BJ (cell line): ENCODE data around the gene AP4S1. TPM values are rescaled to one million over a fixed set of nuclear protein-coding genes. Genes with fewer than 3 reads are reported as not detected.
"Not testable (repeated sequence)": the region's sequence is repeated elsewhere in the genome, so short reads cannot be mapped to it uniquely, and the experiment has no call there.

Experiments
- CTCF ChIA-PET: fragments of 350-600 bp; formaldehyde crosslinking; extraction: SDS; loops from one replicate; lab custom pipeline; 2021; ENCODE audit warnings: antibody characterized with exemption, inconsistent platforms; lab: Yijun Ruan, JAX
- POLR2A ChIA-PET: fragments of 300-600 bp; sonication (Branson Sonifier 250); formaldehyde crosslinking; extraction: SDS; loops from one replicate; lab custom pipeline; 2021; ENCODE audit warnings: antibody characterized with exemption; lab: Charles Lee
- DNase-seq: peaks from one replicate; pipeline ENCODE4 v3.0.0-alpha.2; 2011; ENCODE audit warnings: low read depth
- H3K27me3 ChIP-seq: 2 replicates; pipeline ENCODE4 v1.6.0; 2011; ENCODE audit warnings: low read length; ENCODE audit not compliant: control insufficient read depth, insufficient read depth
- H3K36me3 ChIP-seq: 2 replicates; pipeline ENCODE4 v1.5.1; 2011; ENCODE audit warnings: low read length; ENCODE audit not compliant: control insufficient read depth, insufficient read depth
- H3K4me3 ChIP-seq: 2 replicates; pipeline ENCODE4 v1.5.1; 2011; ENCODE audit warnings: low read depth, mild to moderate bottlenecking, control low read depth, low read length
- polyA plus RNA-seq: library from polyadenylated mRNA; depleted of rRNA; stranded (reverse); fragments of >200 nt; gene quantifications from 2 replicates; pipeline ENCODE4 v1.2.3, GENCODE V29; 2011
- TF ChIP-seq, protein P1 (sequence below): IDR thresholded peaks from 2 replicates; pipeline ENCODE4 v1.5.1; 2011; ENCODE audit warnings: low read depth, mild to moderate bottlenecking, control low read depth, inconsistent platforms, low read length, moderate library complexity; ENCODE audit not compliant: insufficient read depth

AP4S1 gene
- polyA plus RNA-seq, 1 experiment: 2.5 TPM

GRCh38 chr14:31030469-31030868 lies 5.0 kb downstream of the AP4S1 start:
- Histone ChIP-seq H3K36me3 (no peaks in the 10 kb centered on the region), H3K4me3 (no peak overlapping the region), H3K27me3 (no peaks in the 10 kb centered on the region)
- TF ChIP-seq, protein P1, sequence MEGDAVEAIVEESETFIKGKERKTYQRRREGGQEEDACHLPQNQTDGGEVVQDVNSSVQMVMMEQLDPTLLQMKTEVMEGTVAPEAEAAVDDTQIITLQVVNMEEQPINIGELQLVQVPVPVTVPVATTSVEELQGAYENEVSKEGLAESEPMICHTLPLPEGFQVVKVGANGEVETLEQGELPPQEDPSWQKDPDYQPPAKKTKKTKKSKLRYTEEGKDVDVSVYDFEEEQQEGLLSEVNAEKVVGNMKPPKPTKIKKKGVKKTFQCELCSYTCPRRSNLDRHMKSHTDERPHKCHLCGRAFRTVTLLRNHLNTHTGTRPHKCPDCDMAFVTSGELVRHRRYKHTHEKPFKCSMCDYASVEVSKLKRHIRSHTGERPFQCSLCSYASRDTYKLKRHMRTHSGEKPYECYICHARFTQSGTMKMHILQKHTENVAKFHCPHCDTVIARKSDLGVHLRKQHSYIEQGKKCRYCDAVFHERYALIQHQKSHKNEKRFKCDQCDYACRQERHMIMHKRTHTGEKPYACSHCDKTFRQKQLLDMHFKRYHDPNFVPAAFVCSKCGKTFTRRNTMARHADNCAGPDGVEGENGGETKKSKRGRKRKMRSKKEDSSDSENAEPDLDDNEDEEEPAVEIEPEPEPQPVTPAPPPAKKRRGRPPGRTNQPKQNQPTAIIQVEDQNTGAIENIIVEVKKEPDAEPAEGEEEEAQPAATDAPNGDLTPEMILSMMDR: no peak
- ChIA-PET POLR2A (no interaction called here), CTCF (interaction anchor here (0.7 kb wide), 1 partner anchor 14 kb away, joined by 3 read pairs; no protein-coding TSS in a partner anchor)
- DNase-seq: no peak

- ChIA-PET POLR2A (no interaction called here), CTCF (no interaction called here)
- no peak overlapping the region for H3K4me3 ChIP-seq
- no peak for DNase-seq
- TF ChIP-seq, protein P1: no peak
- no peaks in the 10 kb centered on the region for H3K27me3 ChIP-seq
- H3K36me3 ChIP-seq: no peaks in the 10 kb centered on the region
These were observed 11.1 kb downstream of the AP4S1 start for GRCh38 chr14:31036552-31036951.

DNA sequence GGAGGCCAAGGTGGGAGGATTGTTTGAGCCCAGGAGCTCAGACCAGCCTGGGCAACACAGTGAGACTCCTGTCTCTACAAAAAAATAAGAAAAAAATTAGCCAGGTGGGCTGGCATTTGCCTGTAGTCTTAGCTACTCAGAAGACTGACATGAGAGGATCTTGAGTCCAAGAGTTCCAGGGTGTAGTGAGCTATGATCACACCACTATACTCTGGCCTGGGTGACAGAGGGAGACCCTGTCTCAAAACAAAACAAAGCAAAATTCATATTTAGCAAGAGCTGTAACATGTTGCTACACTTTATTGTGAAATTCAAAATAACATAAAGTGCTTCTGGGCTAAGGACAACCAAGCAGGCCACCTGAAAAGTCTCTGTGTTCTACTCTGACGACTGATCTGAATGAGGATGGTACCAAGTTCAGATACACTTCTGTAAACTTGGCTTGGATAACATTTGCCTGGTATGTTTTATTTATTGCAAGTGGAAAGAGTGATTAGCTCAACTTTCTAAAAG lies 12.3 kb downstream of the AP4S1 start:
- DNase-seq: no peak
- CTCF ChIA-PET: interaction anchor here (0.7 to 1.2 kb wide), 4 partner anchors 9 to 23 kb away, joined by 3 to 5 read pairs (median 4); no protein-coding TSS in a partner anchor

DNA sequence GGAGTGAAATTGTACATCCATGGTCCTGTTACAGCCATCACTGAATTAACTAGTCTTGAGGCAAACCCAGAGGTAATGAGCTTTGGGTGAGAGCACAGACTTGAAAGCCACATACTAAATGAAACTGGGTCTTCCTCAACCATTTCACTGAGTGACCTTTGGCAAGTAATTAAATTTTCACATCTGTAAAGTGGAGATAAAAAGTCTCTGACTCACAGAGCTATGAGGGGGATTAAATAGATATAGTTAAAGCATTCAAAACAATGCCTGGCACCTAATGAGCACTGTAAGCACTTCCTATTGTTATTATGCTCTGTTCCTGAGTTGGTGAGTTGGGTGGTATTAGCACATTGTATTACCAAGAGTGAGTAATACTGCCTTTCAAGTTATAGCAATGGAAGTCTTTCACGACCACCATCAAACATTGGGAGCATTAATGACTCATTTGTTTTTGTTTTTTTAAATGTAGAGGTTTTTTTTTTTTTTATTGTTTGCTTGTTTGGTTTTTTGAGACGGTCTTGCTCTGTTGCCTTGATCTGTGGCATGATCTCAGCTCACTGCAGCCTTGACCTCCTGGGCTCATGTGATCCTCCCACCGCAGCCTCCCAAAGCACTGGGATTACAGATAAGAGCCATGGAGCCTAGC lies 13.2 kb downstream of the AP4S1 start:
- Histone ChIP-seq H3K27me3 (no peaks in the 10 kb centered on the region), H3K4me3 (no peak overlapping the region), H3K36me3 (no peaks in the 10 kb centered on the region)
- no peak for DNase-seq
- CTCF ChIA-PET: interaction anchor here (1.0 to 1.2 kb wide), 3 partner anchors 11 to 22 kb away, joined by 3 to 5 read pairs (median 3); no protein-coding TSS in a partner anchor
- TF ChIP-seq, protein P1: no peak
- POLR2A ChIA-PET: no interaction called here

More for the DNA sequence above, 12.3 kb downstream of the AP4S1 start:
- POLR2A ChIA-PET: no interaction called here
- TF ChIP-seq, protein P1: no peak
- Histone ChIP-seq H3K4me3 (no peak overlapping the region), H3K27me3 (no peaks in the 10 kb centered on the region), H3K36me3 (no peaks in the 10 kb centered on the region)

DNA sequence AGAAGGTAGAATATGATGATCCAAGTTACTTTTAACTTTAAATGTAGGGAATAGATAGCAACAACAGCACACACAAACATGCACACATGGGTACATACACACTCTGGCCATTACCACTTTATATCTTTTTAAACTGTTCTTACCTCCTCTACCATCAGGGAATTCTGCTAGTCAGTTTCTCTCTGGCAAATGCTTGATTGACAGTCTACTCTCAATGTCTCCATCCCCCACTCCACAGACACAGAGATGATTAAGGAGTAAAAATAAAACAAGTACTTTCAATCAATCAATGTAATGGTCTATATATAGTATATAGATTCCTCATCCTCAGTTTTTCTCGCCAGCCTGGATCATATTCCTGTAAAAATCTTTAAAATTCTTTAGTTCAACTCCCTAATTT lies 16.9 kb downstream of the AP4S1 start:
- ChIA-PET CTCF (interaction anchor here (0.6 kb wide), 1 partner anchor 23 kb away, joined by 4 read pairs; no protein-coding TSS in a partner anchor), POLR2A (no interaction called here)
- no peaks in the 10 kb centered on the region for H3K27me3 ChIP-seq
- no peak for DNase-seq
- H3K4me3 ChIP-seq: no peak overlapping the region
- TF ChIP-seq, protein P1: no peak
- H3K36me3 ChIP-seq: no peaks in the 10 kb centered on the region

DNA sequence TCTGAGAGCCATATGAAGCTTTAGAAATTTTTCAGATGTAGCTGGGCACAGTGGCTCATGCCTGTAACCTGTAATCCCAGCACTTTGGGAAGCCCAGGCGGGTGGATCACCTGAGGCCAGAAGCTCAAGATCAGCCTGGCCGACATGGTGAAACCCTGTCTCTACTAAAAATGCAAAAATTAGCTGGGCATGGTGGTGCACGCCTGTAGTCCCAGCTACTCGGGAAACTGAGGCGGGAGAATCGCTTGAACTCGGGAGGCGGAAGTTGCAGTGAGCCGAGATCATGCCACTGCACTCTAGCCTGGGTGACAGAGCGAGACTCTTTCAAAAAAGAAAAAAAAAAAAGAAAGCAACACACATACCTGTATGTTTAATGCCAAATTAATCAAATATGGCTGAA lies 17.4 kb downstream of the AP4S1 start:
- POLR2A ChIA-PET, H3K36me3 ChIP-seq, DNase-seq, H3K27me3 ChIP-seq, H3K4me3 ChIP-seq: not testable (repeated sequence)
- CTCF ChIA-PET: interaction anchor here (0.6 to 1.3 kb wide), 3 partner anchors 10 to 61 kb away, joined by 3 to 4 read pairs (median 3); no protein-coding TSS in a partner anchor
